Activated T-helper 1 cell treated with anti-CD3 and anti-CD28 coated beads, Interleukin-12 subunit alpha, Interleukin-12 subunit beta, Interleukin-2, Interleukin-4 antibody, amounts not matched to agents 30 ng/mL and 10 ng/mL and 1 ng/mL, durations not matched to agents 14 hours and 24 hours and 36 hours (primary cell): ENCODE data around the gene GALNS. TPM values are rescaled to one million over a fixed set of nuclear protein-coding genes. Genes with fewer than 3 reads are reported as not detected.
"Not testable (repeated sequence)": the region's sequence is repeated elsewhere in the genome, so short reads cannot be mapped to it uniquely, and the experiment has no call there.

Experiments used
- DNase-seq: peaks from one replicate; pipeline ENCODE4 v3.0.0; 2021; ENCODE audit warnings: low spot score
- H3K27ac Mint-ChIP-seq: one replicate; pipeline ENCODE4 v1.8.0; 2021; ENCODE audit warnings: mild to moderate bottlenecking, mixed read lengths
- H3K27me3 Mint-ChIP-seq: one replicate; pipeline ENCODE4 v1.8.0; 2022; ENCODE audit warnings: mild to moderate bottlenecking, moderate library complexity, mixed read lengths; ENCODE audit not compliant: insufficient read depth
- H3K36me3 Mint-ChIP-seq: one replicate; pipeline ENCODE4 v1.8.0; 2021; ENCODE audit warnings: low read depth, mixed read lengths
- H3K4me1 Mint-ChIP-seq: one replicate; pipeline ENCODE4 v1.8.0; 2021; ENCODE audit warnings: low read depth, mixed read lengths
- H3K4me3 Mint-ChIP-seq: one replicate; pipeline ENCODE4 v1.8.0; 2021; ENCODE audit warnings: mild to moderate bottlenecking, moderate library complexity, mixed read lengths
- H3K9me3 Mint-ChIP-seq: one replicate; pipeline ENCODE4 v1.8.0; 2021; ENCODE audit warnings: mixed read lengths
- intact Hi-C: fragments of 100-400 bp; cut with micrococcal nuclease; formaldehyde crosslinking; loops from one replicate; pipeline ENCODE4 v1.15.1; 2024
- total RNA-seq: library from RNA; stranded (reverse); gene quantifications from 2 replicates; pipeline ENCODE4 v1.2.3, GENCODE V29; 2022

Gene GALNS
- total RNA-seq, 1 donor from 2014 or later = 21.9 TPM

DNA sequence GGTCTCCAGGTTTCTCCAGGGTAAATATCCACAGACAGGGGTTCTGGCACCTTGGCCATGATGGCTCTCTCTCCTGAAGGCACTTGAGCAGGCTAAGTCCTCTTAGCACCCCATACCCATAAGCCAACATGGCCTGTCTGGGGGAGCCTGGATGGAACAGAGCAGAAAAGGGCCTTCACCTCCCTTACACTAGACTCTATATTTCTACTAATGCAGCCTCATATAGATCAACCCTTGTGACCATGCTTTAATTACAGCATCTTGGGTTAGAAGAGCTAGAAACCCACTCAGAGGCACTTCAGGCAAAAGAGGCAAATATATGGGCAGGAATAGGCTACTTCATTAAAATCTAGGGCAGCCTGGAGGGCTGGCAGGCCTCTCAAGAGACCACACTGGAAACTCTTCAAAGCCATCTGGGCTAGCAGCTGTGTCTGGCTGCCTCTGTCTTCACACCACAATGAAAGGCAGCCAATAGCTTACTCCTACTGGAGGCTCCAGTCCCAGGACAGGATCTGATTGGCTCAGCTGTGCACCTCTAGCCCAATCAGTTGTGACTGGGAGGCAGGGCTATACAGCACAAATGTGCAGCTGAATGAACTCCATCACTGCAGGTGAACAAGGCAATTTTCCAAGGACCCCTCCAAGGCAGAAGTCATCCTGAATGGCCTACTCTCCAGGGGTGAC is 57.8 kb downstream of the GALNS start:
- Mint-ChIP-seq H3K9me3 (no peaks in the 10 kb centered on the region), H3K27me3 (no peaks in the 10 kb centered on the region), H3K36me3 (no peaks in the 10 kb centered on the region), H3K4me1 (peaks cover 25% of the 10 kb centered on the region), H3K4me3 (no peak overlapping the region), H3K27ac (no peak overlapping the region)
- DNase-seq = no peak
- intact Hi-C loops = no loop called here

DNA sequence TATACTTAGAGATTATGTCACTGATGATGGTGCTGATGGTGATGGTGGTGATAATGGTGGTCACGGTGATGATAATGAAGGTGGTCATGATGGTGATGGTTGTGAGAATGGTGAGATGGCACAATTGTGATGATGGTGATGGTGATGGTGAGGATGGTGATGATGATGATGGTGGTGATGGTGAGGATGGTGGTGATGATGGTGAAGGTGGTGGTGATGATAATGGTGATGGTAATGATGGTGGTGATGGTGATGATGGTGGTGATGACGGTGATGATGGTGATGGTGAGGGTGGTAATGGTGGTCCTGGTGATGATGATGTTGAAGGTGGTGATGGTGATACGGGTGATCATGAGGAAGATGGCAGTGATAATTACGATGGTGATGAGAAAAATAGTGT is 58.7 kb downstream of the GALNS start:
- intact Hi-C loops = no loop called here
- H3K36me3 Mint-ChIP-seq = no peaks in the 10 kb centered on the region

GRCh38 chr16:88796278-88796677 is 60.5 kb downstream of the GALNS start:
- Mint-ChIP-seq H3K36me3 (no peaks in the 10 kb centered on the region), H3K4me1 (peaks cover 24% of the 10 kb centered on the region)

More for the DNA sequence above, 58.7 kb downstream of the GALNS start:
- H3K9me3 Mint-ChIP-seq = no peaks in the 10 kb centered on the region
- DNase-seq = no peak
- no peaks in the 10 kb centered on the region for H3K27me3 Mint-ChIP-seq
- H3K4me3 Mint-ChIP-seq = no peak overlapping the region
- no peak overlapping the region for H3K27ac Mint-ChIP-seq
- H3K4me1 Mint-ChIP-seq = peaks cover 25% of the 10 kb centered on the region

DNA sequence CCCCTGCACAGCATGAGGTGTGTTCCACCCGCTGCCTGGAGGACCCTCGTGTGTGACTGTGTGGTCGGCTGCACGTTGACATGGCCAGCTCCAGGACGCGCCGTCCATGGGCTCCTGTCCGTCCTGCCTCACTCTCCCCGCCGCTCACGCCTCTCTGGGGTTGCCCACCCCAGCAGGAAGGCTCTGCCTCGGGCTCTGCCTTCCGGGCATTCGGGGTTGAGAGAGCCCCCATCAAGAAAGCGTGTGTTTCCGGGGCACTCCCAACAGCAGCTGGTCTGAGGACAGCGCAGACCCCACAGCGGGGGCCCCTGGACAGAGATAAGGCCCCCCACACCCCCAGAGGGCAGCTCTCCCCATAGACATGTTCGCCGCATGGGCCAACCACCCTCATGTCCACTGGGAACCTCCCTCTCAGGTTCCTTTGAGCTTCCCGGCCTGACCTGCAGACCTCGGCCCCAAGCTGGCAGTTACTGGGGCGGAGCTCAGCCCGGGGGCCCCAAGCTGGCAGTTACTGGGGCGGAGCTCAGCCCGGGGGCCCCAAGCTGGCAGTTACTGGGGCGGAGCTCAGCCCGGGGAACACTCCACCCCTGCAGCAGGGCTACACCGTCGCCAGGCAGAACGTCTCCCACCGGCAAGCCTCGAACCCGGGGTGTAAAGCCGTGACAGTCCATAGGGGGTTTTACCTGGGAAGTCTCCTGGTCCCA is 63.3 kb downstream of the GALNS start:
- peaks cover 26% of the 10 kb centered on the region for H3K4me1 Mint-ChIP-seq
- H3K27ac Mint-ChIP-seq = no peak overlapping the region
- H3K9me3 Mint-ChIP-seq = no peaks in the 10 kb centered on the region
- H3K4me3 Mint-ChIP-seq = no peak overlapping the region
- DNase-seq = no peak
- intact Hi-C loops = no loop called here
- no peaks in the 10 kb centered on the region for H3K36me3 Mint-ChIP-seq
- H3K27me3 Mint-ChIP-seq = no peaks in the 10 kb centered on the region

More at GRCh38 chr16:88796278-88796677, 60.5 kb downstream of the GALNS start:
- DNase-seq = no peak
- no peak overlapping the region for H3K4me3 Mint-ChIP-seq
- H3K9me3 Mint-ChIP-seq = no peaks in the 10 kb centered on the region
- H3K27ac Mint-ChIP-seq = no peak overlapping the region
- intact Hi-C loops = no loop called here
- H3K27me3 Mint-ChIP-seq = no peaks in the 10 kb centered on the region

DNA sequence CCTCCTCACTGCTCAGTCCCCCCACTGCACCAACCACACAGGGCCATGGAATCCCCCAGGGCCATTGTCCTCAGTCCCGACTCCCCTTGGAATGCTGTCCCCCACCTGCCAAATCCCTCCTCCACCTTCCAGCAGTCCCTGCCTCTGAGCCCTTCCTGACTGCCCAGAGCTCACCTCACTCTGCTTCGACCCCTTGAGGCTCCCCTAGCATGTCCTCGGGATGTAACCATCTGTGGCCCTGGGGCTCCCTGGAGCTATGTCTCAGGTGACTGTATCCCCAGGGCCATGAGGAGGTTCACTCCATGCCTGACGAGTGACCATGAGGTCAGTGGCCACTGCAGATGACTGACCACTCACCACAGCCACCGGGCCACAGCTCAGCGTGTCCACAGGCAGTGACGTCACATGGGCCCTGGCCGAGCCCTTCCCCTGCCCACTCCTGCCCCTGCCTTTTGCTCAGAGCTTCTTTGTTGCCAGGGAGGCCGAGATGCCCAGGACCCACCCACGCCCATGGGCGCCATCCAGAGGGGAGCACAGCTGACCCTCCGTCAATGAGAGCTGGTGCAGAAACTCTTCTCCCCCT is 64.0 kb downstream of the GALNS start:
- no peak for DNase-seq
- Mint-ChIP-seq H3K9me3 (no peaks in the 10 kb centered on the region), H3K36me3 (no peaks in the 10 kb centered on the region), H3K27ac (no peak overlapping the region), H3K4me1 (peaks cover 26% of the 10 kb centered on the region), H3K4me3 (no peak overlapping the region), H3K27me3 (peaks cover 4% of the 10 kb centered on the region)
- intact Hi-C loops = no loop called here

- no peak for DNase-seq
- H3K4me3 Mint-ChIP-seq = no peak overlapping the region
- peaks cover 26% of the 10 kb centered on the region for H3K4me1 Mint-ChIP-seq
- H3K27me3 Mint-ChIP-seq = peaks cover 4% of the 10 kb centered on the region
- no peaks in the 10 kb centered on the region for H3K36me3 Mint-ChIP-seq
- intact Hi-C loops = no loop called here
- no peaks in the 10 kb centered on the region for H3K9me3 Mint-ChIP-seq
- no peak overlapping the region for H3K27ac Mint-ChIP-seq
Observed at GRCh38 chr16:88792078-88792550, 64.6 kb downstream of the GALNS start.

DNA sequence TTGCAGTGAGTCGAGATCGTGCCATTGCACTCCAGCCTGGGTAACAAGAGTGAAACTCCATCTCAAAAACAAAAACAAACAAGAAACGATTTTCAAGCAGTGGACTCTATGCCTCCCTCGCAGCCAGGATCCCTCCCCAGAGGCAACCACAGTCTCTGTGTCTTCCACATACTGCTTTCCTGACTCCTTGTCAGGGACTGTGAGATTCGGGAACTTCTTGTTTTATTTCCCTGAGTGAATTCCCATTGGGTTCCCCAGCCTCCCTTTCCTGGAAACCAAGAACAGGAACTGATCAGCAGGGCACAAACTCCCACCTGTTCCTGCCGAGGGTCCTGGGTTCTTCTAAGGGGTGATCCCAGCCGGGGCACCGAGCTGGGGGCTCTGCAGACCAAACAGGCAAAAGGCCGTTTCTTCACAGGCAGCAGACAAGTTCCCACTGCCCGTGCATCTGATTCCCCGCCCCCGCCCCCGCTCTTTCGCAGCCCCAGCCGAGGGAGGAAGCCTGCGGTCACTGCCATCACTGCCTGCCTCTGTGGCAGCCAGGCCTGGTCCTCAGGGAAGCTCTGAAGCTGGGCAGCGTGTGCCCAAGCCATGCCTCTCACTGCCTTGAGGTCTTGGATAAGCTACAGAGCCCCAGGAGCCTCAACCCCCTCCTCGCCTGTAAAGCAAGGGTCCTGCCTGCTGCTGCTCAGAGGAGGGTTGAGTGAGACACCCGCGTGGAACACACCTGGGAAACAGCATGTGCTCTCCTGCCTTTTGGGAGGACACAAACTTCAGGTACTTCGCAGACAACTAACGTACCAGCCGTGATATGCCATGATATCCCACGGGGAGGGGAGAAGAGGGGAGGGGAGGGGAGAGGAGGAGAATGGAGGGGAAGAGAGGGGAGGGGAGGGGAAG is 66.2 kb downstream of the GALNS start:
- peak overlapping the region; percentile 56 for H3K4me3 Mint-ChIP-seq
- H3K36me3 Mint-ChIP-seq = no peaks in the 10 kb centered on the region
- no peaks in the 10 kb centered on the region for H3K9me3 Mint-ChIP-seq
- DNase-seq = no peak
- peaks cover 26% of the 10 kb centered on the region for H3K4me1 Mint-ChIP-seq
- intact Hi-C loops = no loop called here
- peak overlapping the region; percentile 76 for H3K27ac Mint-ChIP-seq
- peaks cover 4% of the 10 kb centered on the region for H3K27me3 Mint-ChIP-seq

DNA sequence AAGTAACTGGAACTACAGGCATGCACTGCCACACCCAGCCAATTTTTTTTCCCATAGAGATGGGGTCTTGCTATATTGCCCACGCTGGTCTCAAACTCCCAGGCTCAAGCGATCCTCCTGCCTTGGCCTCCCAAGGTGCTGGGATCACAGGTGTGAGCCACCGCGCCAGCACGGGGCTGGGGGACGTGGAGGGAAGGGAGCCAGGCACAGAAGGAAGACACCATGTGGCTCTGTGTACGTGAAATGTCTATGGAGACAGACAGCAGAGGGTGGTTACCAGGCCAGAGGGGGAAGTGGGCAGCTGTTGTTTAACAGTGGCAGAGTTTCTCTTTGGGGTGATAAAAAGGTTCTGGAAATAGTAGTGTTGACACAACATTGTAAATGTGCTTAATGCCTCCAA is 67.2 kb downstream of the GALNS start:
- no peak overlapping the region for H3K27ac Mint-ChIP-seq

GRCh38 chr16:88788749-88789148 is 68.0 kb downstream of the GALNS start:
- not testable (repeated sequence) for DNase-seq, H3K27ac Mint-ChIP-seq, H3K36me3 Mint-ChIP-seq, H3K9me3 Mint-ChIP-seq, H3K4me3 Mint-ChIP-seq, H3K27me3 Mint-ChIP-seq
- H3K4me1 Mint-ChIP-seq = peaks cover 16% of the 10 kb centered on the region
- intact Hi-C loops = loop anchor here (10.0 kb wide), 1 partner anchor 334 kb away; the partner anchor contains the start of gene ZFPM1

More for the DNA sequence above, 67.2 kb downstream of the GALNS start:
- H3K27me3 Mint-ChIP-seq = peaks cover 4% of the 10 kb centered on the region
- no peak for DNase-seq
- H3K9me3 Mint-ChIP-seq = no peaks in the 10 kb centered on the region
- peak overlapping the region; percentile 56 for H3K4me3 Mint-ChIP-seq
- intact Hi-C loops = loop anchor here (10.0 kb wide), 1 partner anchor 335 kb away; the partner anchor contains the start of gene ZFPM1
- no peaks in the 10 kb centered on the region for H3K36me3 Mint-ChIP-seq
- H3K4me1 Mint-ChIP-seq = peaks cover 18% of the 10 kb centered on the region

DNA sequence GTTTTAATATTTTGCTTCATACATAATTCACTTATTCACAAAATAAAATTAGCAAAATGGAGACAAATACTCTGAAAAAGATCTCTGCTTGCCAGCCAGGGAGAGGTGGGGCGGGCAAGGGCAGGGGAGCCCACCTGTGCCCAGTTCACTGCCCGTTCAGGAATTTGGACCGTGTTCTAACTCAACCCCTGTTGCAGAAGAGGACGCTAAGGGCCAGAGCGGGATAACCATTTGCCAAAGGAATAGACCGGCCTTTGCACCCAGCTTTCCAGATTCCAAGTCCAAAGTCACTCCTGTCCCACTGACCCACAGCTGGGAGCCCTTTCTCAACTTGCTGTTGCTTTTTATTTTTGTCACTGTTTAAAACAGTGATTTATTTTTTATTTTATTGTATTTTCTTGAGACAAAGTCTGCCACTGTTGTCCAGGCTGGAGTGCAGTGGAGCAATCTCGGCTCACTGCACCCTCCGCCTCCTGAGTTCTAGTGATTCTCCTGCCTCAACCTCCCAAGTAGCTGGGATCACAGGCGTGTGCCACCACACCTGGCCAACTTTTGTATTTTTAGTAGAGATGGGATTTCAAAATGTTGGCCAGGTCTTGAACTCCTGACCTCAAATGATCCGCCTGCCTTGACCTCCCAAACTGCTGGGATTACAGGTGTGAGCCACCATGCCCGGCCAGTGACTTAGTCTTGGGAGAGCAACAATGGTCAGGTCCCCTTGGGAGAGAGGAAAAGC is 69.0 kb downstream of the GALNS start:
- Mint-ChIP-seq H3K4me3 (no peak overlapping the region), H3K9me3 (no peaks in the 10 kb centered on the region)

DNA sequence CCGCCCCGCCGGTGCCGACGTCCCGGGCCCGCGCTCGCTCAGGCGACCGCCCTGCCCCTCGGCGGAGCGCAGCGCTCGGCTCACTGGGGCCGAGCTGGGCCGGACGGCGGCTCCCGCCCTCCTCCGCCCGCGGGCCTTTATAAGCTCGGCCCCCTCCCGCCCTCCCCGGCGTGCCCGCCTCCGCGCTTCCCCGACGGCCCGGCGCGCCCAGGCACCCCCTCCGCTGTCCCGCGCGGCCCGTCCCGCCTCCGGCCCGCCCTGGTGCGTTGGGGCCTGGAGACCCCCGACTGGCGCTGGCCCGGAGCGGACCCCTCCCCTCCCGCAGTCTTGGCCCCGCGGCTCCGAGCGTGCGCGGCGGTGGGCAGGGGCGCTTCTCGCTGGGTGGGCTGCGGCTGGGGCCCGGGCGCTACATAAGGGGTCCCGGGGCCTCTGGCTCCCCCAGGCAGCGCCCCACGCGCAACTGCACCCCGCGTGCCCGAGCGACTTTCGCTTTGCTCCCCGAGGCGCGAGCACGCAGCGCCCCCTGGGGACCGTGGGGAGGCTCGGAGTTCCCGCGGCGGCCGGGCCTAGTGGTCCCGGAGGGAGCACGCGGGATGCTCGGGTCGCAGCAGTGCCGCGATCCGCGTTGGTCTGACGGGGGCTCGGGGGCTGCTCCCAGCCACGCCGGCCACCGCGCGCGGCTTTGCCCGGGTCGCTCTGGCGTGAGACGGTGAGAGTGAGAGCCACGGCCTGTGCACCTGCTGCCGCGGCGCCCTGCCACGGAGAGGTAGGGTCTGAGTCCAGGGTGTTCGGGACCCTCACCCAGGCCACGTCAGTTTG is 71.4 kb downstream of the GALNS start, which contains the start of gene PIEZO1:
TSS of gene PIEZO1 (minus strand) at position 115 of the 819 bp plus-strand sequence. CDS start 256 bp downstream, outside the sequence.
- Mint-ChIP-seq H3K36me3 (peaks cover 1% of the 10 kb centered on the region), H3K27ac (peak within 1 kb of the TSS; percentile 87), H3K4me1 (peaks cover 43% of the 10 kb centered on the region), H3K4me3 (peak within 1 kb of the TSS; percentile 82), H3K27me3 (peaks cover 4% of the 10 kb centered on the region), H3K9me3 (no peaks in the 10 kb centered on the region)
- intact Hi-C loops = loop anchor here (1.0 to 10.0 kb wide), 4 partner anchors 18 to 331 kb away; partner anchors contain the start of genes CDT1 and ZFPM1
- peak; percentile 80 for DNase-seq

More for the DNA sequence above, 69.0 kb downstream of the GALNS start:
- no peak for DNase-seq
- intact Hi-C loops = loop anchor here (10.0 kb wide), 1 partner anchor 333 kb away; the partner anchor contains the start of gene ZFPM1
- Mint-ChIP-seq H3K4me1 (peaks cover 26% of the 10 kb centered on the region), H3K27me3 (peaks cover 4% of the 10 kb centered on the region), H3K27ac (no peak overlapping the region), H3K36me3 (peaks cover 1% of the 10 kb centered on the region)
